ENCODE measurements around the gene KLF16. TPM values are rescaled to one million over a fixed set of nuclear protein-coding genes. Genes with fewer than 3 reads are reported as not detected.
A peak's percentile ranks its signal among the peaks of the same experiment; 100 is the strongest.

KLF16 gene
- total RNA-seq, 1 donor from 2014 or later = 13.2 TPM

DNA sequence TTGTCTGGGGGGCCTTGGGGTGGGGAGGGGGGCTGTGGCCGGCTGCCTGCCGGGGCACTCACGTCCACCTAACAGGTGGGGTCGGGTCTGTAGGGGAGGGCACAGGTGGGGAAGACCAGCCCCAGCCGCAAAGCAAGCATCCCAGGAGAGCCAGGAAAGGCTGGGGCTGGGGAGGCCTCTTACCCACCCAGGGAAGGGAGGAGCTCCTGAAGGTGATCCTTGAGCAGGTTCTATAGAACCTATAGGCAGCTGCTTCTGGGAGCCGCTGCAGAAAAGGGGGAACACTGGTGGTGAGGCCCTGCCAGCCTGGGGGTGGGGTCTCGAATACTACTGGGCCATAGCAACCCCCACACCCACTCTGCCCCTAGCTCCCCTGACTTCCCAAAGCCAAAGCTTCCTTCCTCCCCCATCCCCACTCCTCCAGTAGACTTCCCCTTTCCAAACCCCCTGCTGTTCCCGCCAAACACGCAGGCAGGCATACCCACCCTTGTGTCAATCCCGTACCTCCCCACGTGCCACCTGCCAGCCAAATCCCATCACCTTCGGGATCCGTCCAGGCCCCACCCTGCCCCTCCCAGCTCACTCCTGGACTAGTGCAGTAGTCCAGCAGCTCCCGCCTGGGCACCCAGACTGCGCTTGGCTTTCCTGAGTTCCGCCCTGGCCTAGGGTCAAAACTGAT is 5.6 kb downstream of the KLF16 start:
- H3K27ac Mint-ChIP-seq = no peak overlapping the region
- H3K36me3 Mint-ChIP-seq (ENCODE audit: insufficient read depth) = peaks cover 1% of the 10 kb centered on the region
- peak overlapping the region; percentile 21 for H3K4me3 Mint-ChIP-seq (ENCODE audit: low read depth)
- H3K9me3 Mint-ChIP-seq (ENCODE audit: low read depth) = no peaks in the 10 kb centered on the region
- H3K27me3 Mint-ChIP-seq = peaks cover 21% of the 10 kb centered on the region
- DNase-seq (ENCODE audit: low spot score, unreplicated experiment) = no peak
- peaks cover 10% of the 10 kb centered on the region for H3K4me1 Mint-ChIP-seq (ENCODE audit: low read depth)
- TF ChIP-seq, protein P1, sequence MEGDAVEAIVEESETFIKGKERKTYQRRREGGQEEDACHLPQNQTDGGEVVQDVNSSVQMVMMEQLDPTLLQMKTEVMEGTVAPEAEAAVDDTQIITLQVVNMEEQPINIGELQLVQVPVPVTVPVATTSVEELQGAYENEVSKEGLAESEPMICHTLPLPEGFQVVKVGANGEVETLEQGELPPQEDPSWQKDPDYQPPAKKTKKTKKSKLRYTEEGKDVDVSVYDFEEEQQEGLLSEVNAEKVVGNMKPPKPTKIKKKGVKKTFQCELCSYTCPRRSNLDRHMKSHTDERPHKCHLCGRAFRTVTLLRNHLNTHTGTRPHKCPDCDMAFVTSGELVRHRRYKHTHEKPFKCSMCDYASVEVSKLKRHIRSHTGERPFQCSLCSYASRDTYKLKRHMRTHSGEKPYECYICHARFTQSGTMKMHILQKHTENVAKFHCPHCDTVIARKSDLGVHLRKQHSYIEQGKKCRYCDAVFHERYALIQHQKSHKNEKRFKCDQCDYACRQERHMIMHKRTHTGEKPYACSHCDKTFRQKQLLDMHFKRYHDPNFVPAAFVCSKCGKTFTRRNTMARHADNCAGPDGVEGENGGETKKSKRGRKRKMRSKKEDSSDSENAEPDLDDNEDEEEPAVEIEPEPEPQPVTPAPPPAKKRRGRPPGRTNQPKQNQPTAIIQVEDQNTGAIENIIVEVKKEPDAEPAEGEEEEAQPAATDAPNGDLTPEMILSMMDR (IDR thresholded peaks at IDR 0.05; ENCODE audit: unreplicated experiment) = no peak

DNA sequence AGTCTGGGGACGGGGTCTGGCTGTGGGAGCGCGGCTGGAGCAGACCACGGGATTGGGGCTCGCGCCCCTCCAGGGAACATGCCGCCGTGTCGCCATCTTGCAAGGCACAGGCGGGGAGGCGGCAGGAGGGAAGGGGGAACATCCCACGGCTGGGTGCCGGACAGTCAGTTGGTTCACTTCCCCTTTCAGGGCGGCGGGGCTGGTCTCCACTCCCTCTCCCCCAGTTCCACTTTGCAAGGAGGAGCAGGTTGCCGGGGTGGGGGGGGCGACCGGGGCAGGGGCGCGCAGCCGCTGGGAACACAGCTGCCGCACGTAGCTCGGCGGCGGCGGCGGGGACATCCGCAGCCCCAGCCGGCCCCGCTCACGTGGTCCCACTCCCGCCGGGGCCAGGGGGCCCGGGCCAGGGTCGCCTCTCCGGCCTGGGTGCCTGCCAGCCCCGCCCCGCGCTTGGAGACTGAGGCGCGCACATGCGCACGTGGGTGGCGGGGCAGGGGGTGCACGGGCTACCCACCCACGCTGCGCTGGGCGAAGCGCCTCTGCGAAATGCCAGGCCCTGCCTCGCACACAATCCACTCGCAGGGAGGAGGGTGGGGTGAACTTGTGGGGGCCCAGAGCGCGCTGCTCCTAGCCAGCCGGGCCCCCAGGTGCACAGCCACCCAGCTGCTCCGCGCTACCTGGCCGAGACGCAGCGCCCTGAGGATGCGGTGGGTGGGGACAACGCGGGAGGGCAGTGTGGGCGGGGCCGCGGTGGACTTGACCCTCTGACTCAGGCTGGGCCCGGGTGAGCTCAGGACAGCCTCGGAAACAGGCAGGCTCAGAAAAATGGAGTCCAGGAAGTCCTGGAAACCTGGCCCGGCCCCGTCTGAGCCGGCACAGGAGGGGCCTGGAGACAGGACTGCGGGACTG is 6.4 kb downstream of the KLF16 start:
- Mint-ChIP-seq H3K27ac (no peak overlapping the region), H3K36me3 (ENCODE audit: insufficient read depth) (peaks cover 1% of the 10 kb centered on the region), H3K4me1 (ENCODE audit: low read depth) (peaks cover 10% of the 10 kb centered on the region), H3K4me3 (ENCODE audit: low read depth) (peak overlapping the region; percentile 19), H3K27me3 (peaks cover 15% of the 10 kb centered on the region), H3K9me3 (ENCODE audit: low read depth) (no peaks in the 10 kb centered on the region)
- peak; percentile 56 for DNase-seq (ENCODE audit: low spot score, unreplicated experiment)
- TF ChIP-seq, protein P1 (IDR thresholded peaks at IDR 0.05; ENCODE audit: unreplicated experiment) = no peak

DNA sequence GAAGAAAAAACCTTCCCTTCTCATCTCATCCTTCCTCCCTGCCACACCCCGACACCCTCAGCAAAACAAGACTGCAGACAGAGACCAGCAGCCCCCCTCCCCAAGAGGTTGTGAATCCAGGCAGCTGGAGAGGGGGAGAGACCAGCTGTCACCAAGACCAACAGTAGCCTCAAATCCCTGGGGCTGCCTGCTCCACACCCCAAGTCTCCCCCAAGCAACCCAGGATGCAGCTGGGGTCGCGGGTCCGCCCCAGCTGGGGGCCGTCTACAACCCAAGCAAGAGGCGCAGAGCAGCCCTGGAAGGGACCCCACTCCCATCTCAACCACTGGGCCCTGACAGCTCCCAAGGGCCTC is 7.1 kb downstream of the KLF16 start:
- peaks cover 7% of the 10 kb centered on the region for H3K4me1 Mint-ChIP-seq (ENCODE audit: low read depth)
- no peaks in the 10 kb centered on the region for H3K9me3 Mint-ChIP-seq (ENCODE audit: low read depth)
- no peak for DNase-seq (ENCODE audit: low spot score, unreplicated experiment)
- TF ChIP-seq, protein P1 (IDR thresholded peaks at IDR 0.05; ENCODE audit: unreplicated experiment) = no peak
- peak overlapping the region; percentile 81 for H3K27ac Mint-ChIP-seq
- H3K36me3 Mint-ChIP-seq (ENCODE audit: insufficient read depth) = peaks cover 1% of the 10 kb centered on the region
- H3K4me3 Mint-ChIP-seq (ENCODE audit: low read depth) = no peak overlapping the region
- peaks cover 8% of the 10 kb centered on the region for H3K27me3 Mint-ChIP-seq

DNA sequence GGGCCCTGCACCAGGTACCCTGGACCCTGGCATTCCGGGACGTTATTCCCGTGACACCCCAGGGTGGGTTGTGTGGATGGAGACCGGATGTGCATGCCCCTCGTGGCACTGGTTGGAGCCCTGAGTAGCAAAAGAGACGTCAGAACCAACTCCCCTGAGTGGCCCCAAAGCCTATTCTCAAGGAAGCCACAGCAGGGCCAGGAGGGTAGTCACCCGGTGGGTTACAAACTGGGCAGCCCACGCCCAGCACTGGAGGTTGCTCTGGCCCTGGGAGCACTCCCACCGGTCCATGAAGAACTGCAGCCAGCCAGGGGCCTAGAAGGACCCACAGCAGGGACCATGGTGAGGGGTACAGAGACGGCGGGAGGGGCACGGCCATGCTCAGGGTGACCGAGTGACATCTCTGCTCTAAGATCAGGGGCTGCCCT is 7.5 kb downstream of the KLF16 start:
- DNase-seq (ENCODE audit: low spot score, unreplicated experiment) = no peak
- no peaks in the 10 kb centered on the region for H3K9me3 Mint-ChIP-seq (ENCODE audit: low read depth)
- TF ChIP-seq, protein P1 (IDR thresholded peaks at IDR 0.05; ENCODE audit: unreplicated experiment) = no peak
- H3K4me1 Mint-ChIP-seq (ENCODE audit: low read depth) = peaks cover 4% of the 10 kb centered on the region
- peaks cover 1% of the 10 kb centered on the region for H3K36me3 Mint-ChIP-seq (ENCODE audit: insufficient read depth)
- peaks cover 4% of the 10 kb centered on the region for H3K27me3 Mint-ChIP-seq
- H3K27ac Mint-ChIP-seq = no peak overlapping the region
- H3K4me3 Mint-ChIP-seq (ENCODE audit: low read depth) = no peak overlapping the region

DNA sequence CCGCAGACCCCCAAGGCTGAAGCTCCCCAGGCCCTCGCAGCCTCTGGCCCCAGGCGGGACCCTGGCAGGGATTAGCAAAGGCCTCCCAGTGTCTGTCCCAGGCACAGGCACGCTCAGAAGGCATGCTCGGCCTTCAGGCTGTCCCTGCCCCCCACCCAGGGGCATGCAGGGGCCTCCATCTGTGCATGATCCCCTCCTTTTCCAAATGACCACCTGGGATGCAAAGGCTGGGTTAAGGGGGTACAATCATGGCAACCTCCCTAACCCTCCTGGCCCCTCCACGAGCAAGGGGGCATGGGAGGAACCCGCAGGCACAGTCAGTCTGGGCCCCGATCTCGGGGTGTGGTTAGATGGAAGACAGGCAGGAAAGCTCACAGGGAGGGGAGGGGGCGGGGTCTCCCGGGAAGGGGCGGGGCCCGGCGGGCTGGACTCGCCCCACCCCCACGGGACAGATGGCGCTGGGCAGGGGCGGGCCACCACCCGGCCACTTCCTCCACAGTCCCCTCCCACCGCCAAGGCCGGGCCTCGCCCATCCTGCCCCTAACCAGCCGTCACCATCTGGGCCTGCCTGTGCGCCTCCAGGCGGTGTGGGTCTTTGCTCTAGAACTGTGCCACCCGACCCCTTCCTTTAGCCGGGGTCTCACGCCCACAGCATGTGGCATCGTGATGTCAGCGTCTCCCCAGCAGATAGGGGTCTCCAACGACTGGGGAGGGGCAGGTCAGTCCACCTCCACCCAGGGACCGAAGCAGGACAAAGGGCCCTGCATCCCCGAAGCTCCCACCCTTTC is 8.1 kb downstream of the KLF16 start:
- Mint-ChIP-seq H3K9me3 (ENCODE audit: low read depth) (no peaks in the 10 kb centered on the region), H3K36me3 (ENCODE audit: insufficient read depth) (peaks cover 1% of the 10 kb centered on the region), H3K4me1 (ENCODE audit: low read depth) (peaks cover 4% of the 10 kb centered on the region), H3K27ac (no peak overlapping the region), H3K27me3 (peaks cover 4% of the 10 kb centered on the region), H3K4me3 (ENCODE audit: low read depth) (no peak overlapping the region)
- DNase-seq (ENCODE audit: low spot score, unreplicated experiment) = no peak
- TF ChIP-seq, protein P1 (IDR thresholded peaks at IDR 0.05; ENCODE audit: unreplicated experiment) = no peak

All from progenitor cell of endocrine pancreas (in vitro differentiated cells).